Measurements from ENCODE around the gene FKBP10. TPM values are rescaled to one million over a fixed set of nuclear protein-coding genes. Genes with fewer than 3 reads are reported as not detected.

The FKBP10 gene
- total and polyA plus RNA-seq, 4 donors = 0.71 to 17.6 (median 5.6) TPM

DNA sequence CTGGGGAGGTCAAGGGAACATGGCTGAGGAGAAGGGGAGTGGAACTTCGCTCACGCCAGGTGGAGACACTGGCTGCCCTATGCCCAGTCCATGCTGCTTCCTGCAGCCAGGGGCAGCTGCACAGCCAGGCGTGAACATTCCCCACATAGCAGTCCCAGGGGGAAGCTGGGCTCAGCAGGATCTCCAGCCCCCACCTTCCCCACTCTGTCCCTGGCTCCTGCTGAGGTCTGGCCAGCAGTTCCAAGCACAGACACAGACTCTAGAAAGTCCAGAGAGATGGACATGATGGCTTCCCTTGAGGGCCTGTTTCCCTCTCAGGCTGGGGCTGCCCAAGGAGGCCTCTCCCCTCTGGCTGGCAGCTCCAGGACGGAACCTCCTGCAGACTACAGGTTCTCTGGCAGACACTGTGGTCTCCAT is 35.6 kb upstream of the FKBP10 start (continued):
- TF ChIP-seq REST (IDR thresholded peaks at IDR 0.05) (no peak), JUND (IDR thresholded peaks at IDR 0.05) (no peak), YY1 (IDR thresholded peaks at IDR 0.05) (no peak)
- TF ChIP-seq, protein P1, sequence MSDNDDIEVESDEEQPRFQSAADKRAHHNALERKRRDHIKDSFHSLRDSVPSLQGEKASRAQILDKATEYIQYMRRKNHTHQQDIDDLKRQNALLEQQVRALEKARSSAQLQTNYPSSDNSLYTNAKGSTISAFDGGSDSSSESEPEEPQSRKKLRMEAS (IDR thresholded peaks at IDR 0.05) = no peak

GRCh38 chr17:41777574-41778188 is 35.1 kb upstream of the FKBP10 start:
- peak overlapping the region; percentile 80 to 96 for H3K27ac ChIP-seq (ENCODE audit: low read depth in 1 of 2, low read length in 2 of 2)
- TF ChIP-seq HNF4G (IDR thresholded peaks at IDR 0.05) (peak; percentile 15), HNF4A (conservative IDR thresholded peaks at IDR 0.05) (peak; percentile 58 to 66), CTCF (IDR thresholded peaks at IDR 0.05; ENCODE audit: low read depth, low read length, missing input control) (peak; percentile 12), EGR1 (IDR thresholded peaks at IDR 0.05; ENCODE audit: low read depth in 2 of 2) (peak; percentile 61 to 69), RXRA (IDR thresholded peaks at IDR 0.05) (peak; percentile 86), NR2F2 (IDR thresholded peaks at IDR 0.05) (peak; percentile 100), RAD21 (IDR thresholded peaks at IDR 0.05) (peak; percentile 4 to 45), GABPA (IDR thresholded peaks at IDR 0.05 in 1 of 2, conservative IDR thresholded peaks at IDR 0.05 in 1 of 2) (peak in 1 of 2 donors; percentile 59), REST (IDR thresholded peaks at IDR 0.05) (peak; percentile 85), SP1 (IDR thresholded peaks at IDR 0.05) (peak; percentile 86), JUND (IDR thresholded peaks at IDR 0.05) (peak; percentile 65 to 69), YY1 (IDR thresholded peaks at IDR 0.05) (peak; percentile 89), FOXA1 (IDR thresholded peaks at IDR 0.05) (peak; percentile 51), TAF1 (conservative IDR thresholded peaks at IDR 0.05) (peak; percentile 55), FOXA2 (IDR thresholded peaks at IDR 0.05) (peak; percentile 68)
- TF ChIP-seq, protein P2, sequence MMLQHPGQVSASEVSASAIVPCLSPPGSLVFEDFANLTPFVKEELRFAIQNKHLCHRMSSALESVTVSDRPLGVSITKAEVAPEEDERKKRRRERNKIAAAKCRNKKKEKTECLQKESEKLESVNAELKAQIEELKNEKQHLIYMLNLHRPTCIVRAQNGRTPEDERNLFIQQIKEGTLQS (IDR thresholded peaks at IDR 0.05) = no peak
- TF ChIP-seq, protein P1 (IDR thresholded peaks at IDR 0.05) = peak; percentile 75
- TF ChIP-seq, protein P3, sequence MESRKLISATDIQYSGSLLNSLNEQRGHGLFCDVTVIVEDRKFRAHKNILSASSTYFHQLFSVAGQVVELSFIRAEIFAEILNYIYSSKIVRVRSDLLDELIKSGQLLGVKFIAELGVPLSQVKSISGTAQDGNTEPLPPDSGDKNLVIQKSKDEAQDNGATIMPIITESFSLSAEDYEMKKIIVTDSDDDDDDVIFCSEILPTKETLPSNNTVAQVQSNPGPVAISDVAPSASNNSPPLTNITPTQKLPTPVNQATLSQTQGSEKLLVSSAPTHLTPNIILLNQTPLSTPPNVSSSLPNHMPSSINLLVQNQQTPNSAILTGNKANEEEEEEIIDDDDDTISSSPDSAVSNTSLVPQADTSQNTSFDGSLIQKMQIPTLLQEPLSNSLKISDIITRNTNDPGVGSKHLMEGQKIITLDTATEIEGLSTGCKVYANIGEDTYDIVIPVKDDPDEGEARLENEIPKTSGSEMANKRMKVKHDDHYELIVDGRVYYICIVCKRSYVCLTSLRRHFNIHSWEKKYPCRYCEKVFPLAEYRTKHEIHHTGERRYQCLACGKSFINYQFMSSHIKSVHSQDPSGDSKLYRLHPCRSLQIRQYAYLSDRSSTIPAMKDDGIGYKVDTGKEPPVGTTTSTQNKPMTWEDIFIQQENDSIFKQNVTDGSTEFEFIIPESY (IDR thresholded peaks at IDR 0.05) = peak; percentile 59
- peak overlapping the region in 2 of 3 donors; percentile 5 to 21 for H3K4me3 ChIP-seq (ENCODE audit: low read depth in 1 of 3, low read length in 3 of 3)
- no peaks in the 10 kb centered on the region for H3K27me3 ChIP-seq (ENCODE audit: control insufficient read depth in 4 of 4, insufficient read depth in 4 of 4, low read length in 3 of 4)
- peak; percentile 50 for DNase-seq (ENCODE audit: low spot score)
- WGBS = 17% methylated on average over 12 of the region's 12 CpGs
- no peaks in the 10 kb centered on the region for H3K36me3 ChIP-seq (ENCODE audit: control insufficient read depth in 4 of 4, insufficient read depth in 3 of 4, low read depth in 1 of 4, low read length in 3 of 4)
- H3K4me1 ChIP-seq (ENCODE audit: control insufficient read depth in 4 of 4, insufficient read depth in 4 of 4, low read length in 3 of 4) = peaks cover 18 to 61% (median 48%) of the 10 kb centered on the region in 4 donors
- H3K9me3 ChIP-seq (ENCODE audit: control insufficient read depth in 4 of 4, low read length in 3 of 4) = no peaks in the 10 kb centered on the region
- H3K9ac ChIP-seq (ENCODE audit: low read depth in 1 of 2, low read length in 2 of 2) = peak overlapping the region; percentile 33 to 43
